HCT116 (cell line): ENCODE measurements around the gene PROCA1. TPM values are rescaled to one million over a fixed set of nuclear protein-coding genes. Genes with fewer than 3 reads are reported as not detected.
"Not testable (repeated sequence)": the region's sequence is repeated elsewhere in the genome, so short reads cannot be mapped to it uniquely, and the experiment has no call there.

ENCODE experiments used
- ATAC-seq: fragments of 200-7000 bp; cut with Tn5 transposase; 2 replicates; pipeline ENCODE4 v1.9.1; 2020; ENCODE audit warnings: mild to moderate bottlenecking, moderate library complexity
- BruUV-seq: library from RNA; stranded (reverse); fragments of 400-500 nt; replicated peaks from 2 replicates; lab custom pipeline; 2021; lab: Mats Ljungman, UMichigan
- CTCF ChIA-PET: fragments of 300-600 bp; sonication (Branson Sonifier 250); formaldehyde crosslinking; loops from one replicate; lab custom pipeline; 2021; ENCODE audit warnings: antibody characterized with exemption; lab: Charles Lee
- POLR2A ChIA-PET: fragments of 300-600, 350-600 bp; sonication (Branson Sonifier 250); formaldehyde crosslinking; loops from one replicate; lab custom pipeline; 2021; ENCODE audit warnings: antibody characterized with exemption; lab: Charles Lee
- RAD21 ChIA-PET, 2 experiments: fragments of 300-600 bp; sonication (Branson Sonifier 250); formaldehyde crosslinking; loops; one replicate each; lab custom pipeline; 2023; ENCODE audit warnings: low total read pairs in 2 of 2; ENCODE audit not compliant: uncharacterized antibody in 2 of 2, unreplicated experiment in 2 of 2, low non-redundant PET in 1 of 2; lab: Charles Lee
- DNase-seq: peaks from one replicate; pipeline ENCODE4 v3.0.0-alpha.2; 2010; ENCODE audit warnings: low read depth, low spot score
- H2AFZ ChIP-seq: fragments of 200-600 bp; shearing (Covaris generic), sonication (generic); 2 replicates; pipeline ENCODE4 v1.6.1; 2017; ENCODE audit warnings: low read depth, mixed run types, mixed read lengths, antibody characterized with exemption, low read length; ENCODE audit not compliant: poor library complexity, severe bottlenecking
- H3K27ac ChIP-seq: 2 replicates; pipeline ENCODE4 v1.5.1; 2012; ENCODE audit warnings: low read depth, low read length
- H3K27me3 ChIP-seq: fragments of 200-600 bp; sonication (generic); 2 replicates; pipeline ENCODE4 v1.6.1; 2016; ENCODE audit warnings: mixed run types, low read length, mixed read lengths; ENCODE audit not compliant: insufficient read depth
- H3K36me3 ChIP-seq, 2 experiments: fragments of 200-500 bp in 1 of 2; fragments of 200-600 bp in 1 of 2; sonication (Bioruptor generic) in 1 of 2; sonication (generic) in 1 of 2; 2 replicates each; pipeline versions ENCODE4 v1.5.1 to v1.6.1; 2014 to 2016; ENCODE audit warnings: low read length in 2 of 2, inconsistent platforms in 1 of 2, mixed read lengths in 1 of 2, mixed run types in 1 of 2; ENCODE audit not compliant: insufficient read depth in 2 of 2, control insufficient read depth in 1 of 2
- H3K4me1 ChIP-seq, 2 experiments: fragments of 200-600 bp in 1 of 2; sonication (generic) in 1 of 2; 2 replicates each; pipeline versions ENCODE4 v1.5.1 to v1.6.1; 2012 to 2017; ENCODE audit warnings: low read length in 2 of 2, inconsistent platforms in 1 of 2, mild to moderate bottlenecking in 1 of 2, mixed read lengths in 1 of 2, mixed run types in 1 of 2, moderate library complexity in 1 of 2; ENCODE audit not compliant: insufficient read depth in 2 of 2, control insufficient read depth in 1 of 2
- H3K4me2 ChIP-seq: fragments of 200-600 bp; sonication (generic); 2 replicates; pipeline ENCODE4 v1.6.1; 2017; ENCODE audit warnings: mixed run types, low read length, mixed read lengths
- H3K4me3 ChIP-seq, 2 experiments: fragments of 200-600 bp in 1 of 2; sonication (generic) in 1 of 2; replicated peaks in 1 of 2; 2 replicates each; pipeline ENCODE4 v1.5.1; 2011 to 2016; ENCODE audit warnings: low read length in 2 of 2, control low read depth in 1 of 2, low read depth in 1 of 2, mild to moderate bottlenecking in 1 of 2, mixed read lengths in 1 of 2, mixed run types in 1 of 2
- H3K79me2 ChIP-seq: fragments of 200-600 bp; sonication (generic); 2 replicates; pipeline ENCODE4 v1.6.1; 2017; ENCODE audit warnings: mild to moderate bottlenecking, mixed run types, low read length, moderate library complexity, mixed read lengths; ENCODE audit not compliant: insufficient read depth
- H3K9ac ChIP-seq: fragments of 200-600 bp; sonication (generic); 2 replicates; pipeline ENCODE4 v1.6.1; 2016; ENCODE audit warnings: low read length, mixed read lengths
- H3K9me2 ChIP-seq: fragments of 200-600 bp; sonication (generic), shearing (Covaris generic); 2 replicates; pipeline ENCODE4 v1.6.1; 2017; ENCODE audit warnings: mixed run types, mild to moderate bottlenecking, moderate library complexity; ENCODE audit not compliant: insufficient read depth
- H3K9me3 ChIP-seq, 2 experiments: fragments of 200-500 bp in 1 of 2; fragments of 200-600 bp in 1 of 2; sonication (Bioruptor generic) in 1 of 2; sonication (generic) in 1 of 2; 2 replicates each; pipeline ENCODE4 v1.6.1; 2014 to 2017; ENCODE audit warnings: low read length in 2 of 2, mixed read lengths in 2 of 2, inconsistent platforms in 1 of 2, low read depth in 1 of 2, mild to moderate bottlenecking in 1 of 2, mixed run types in 1 of 2, moderate library complexity in 1 of 2; ENCODE audit not compliant: control insufficient read depth in 1 of 2, insufficient read depth in 1 of 2
- H4K20me1 ChIP-seq: fragments of 200-600 bp; sonication (generic), shearing (Covaris generic); 2 replicates; pipeline ENCODE4 v1.6.1; 2017; ENCODE audit warnings: mixed run types, mild to moderate bottlenecking, moderate library complexity; ENCODE audit not compliant: insufficient read depth
- ATF3 ChIP-seq: IDR thresholded peaks from 2 replicates; pipeline ENCODE4 v1.6.1; 2012
- CBX3 ChIP-seq: IDR thresholded peaks from 2 replicates; pipeline ENCODE4 v1.6.1; 2012; ENCODE audit warnings: low read depth
- EGR1 ChIP-seq: IDR thresholded peaks from 2 replicates; pipeline ENCODE4 v1.6.1; 2012; ENCODE audit warnings: low read depth
- JUND ChIP-seq: IDR thresholded peaks from 2 replicates; pipeline ENCODE4 v1.6.1; 2012
- MAX ChIP-seq: IDR thresholded peaks from 2 replicates; pipeline ENCODE4 v1.6.1; 2012
- POLR2AphosphoS5 ChIP-seq: IDR thresholded peaks from 2 replicates; pipeline ENCODE4 v1.6.1; 2011; ENCODE audit warnings: mild to moderate bottlenecking, low read depth, low read length, moderate library complexity
- TCF7L2 ChIP-seq: IDR thresholded peaks from 2 replicates; pipeline ENCODE4 v1.7.0; 2011; ENCODE audit warnings: borderline replicate concordance, inconsistent platforms; ENCODE audit not compliant: insufficient read depth, insufficient read length; ENCODE audit errors: extremely low read depth
- ZFX ChIP-seq: fragments of 450-650 bp; IDR thresholded peaks from 2 replicates; pipeline ENCODE4 v1.6.1; 2017
- intact Hi-C: fragments of 100-400 bp; cut with micrococcal nuclease; formaldehyde crosslinking; loops from 2 replicates; pipeline ENCODE4 v1.10.0; 2022
- total RNA-seq: library from RNA; stranded (reverse); gene quantifications from one replicate; pipeline ENCODE4 v1.2.1, GENCODE V29; 2021; ENCODE audit not compliant: unreplicated experiment
- TF ChIP-seq, protein P1 (sequence below): IDR thresholded peaks from 2 replicates; pipeline ENCODE4 v1.6.1; 2012; ENCODE audit warnings: low read depth

Gene PROCA1
- total RNA-seq, 1 experiment from 2014 or later = 0.96 TPM

GRCh38 chr17:28722417-28723158, 10.9 kb upstream of the PROCA1 start:
- no TSS peak for BruUV-seq
- no peak overlapping the region for H2AFZ ChIP-seq
- DNase-seq = no peak
- POLR2A ChIA-PET = interaction anchor here (0.8 kb wide), 1 partner anchor 229 kb away, joined by 4 read pairs; the partner anchor contains the start of gene PHF12
- H3K9me2 ChIP-seq = no peaks in the 10 kb centered on the region
- peaks cover 22 to 43% of the 10 kb centered on the region in 2 experiments; a peak in 3 of 4 replicates for H3K36me3 ChIP-seq
- CTCF ChIA-PET = no interaction called here
- peak overlapping the region; percentile 89 for H3K27ac ChIP-seq
- peaks cover 40 to 78% of the 10 kb centered on the region in 2 experiments for H3K4me1 ChIP-seq
- H3K4me3 ChIP-seq = peak overlapping the region; percentile 2 to 15; a peak in 2 of 4 replicates
- peaks cover 49% of the 10 kb centered on the region for H3K79me2 ChIP-seq
- RAD21 ChIA-PET = no interaction called here
- H3K9ac ChIP-seq = peak overlapping the region; percentile 99
- TF ChIP-seq JUND = no peak
- TF ChIP-seq ZFX = no peak
- no peak for TF ChIP-seq MAX
- TF ChIP-seq EGR1 = no peak
- TF ChIP-seq CBX3 = no peak
- no peak for TF ChIP-seq ATF3
- 0 out of 2 replicates have a peak, but pooled peaks have one; percentile 30 for TF ChIP-seq POLR2AphosphoS5
- no peak for TF ChIP-seq TCF7L2
- TF ChIP-seq, protein P1, sequence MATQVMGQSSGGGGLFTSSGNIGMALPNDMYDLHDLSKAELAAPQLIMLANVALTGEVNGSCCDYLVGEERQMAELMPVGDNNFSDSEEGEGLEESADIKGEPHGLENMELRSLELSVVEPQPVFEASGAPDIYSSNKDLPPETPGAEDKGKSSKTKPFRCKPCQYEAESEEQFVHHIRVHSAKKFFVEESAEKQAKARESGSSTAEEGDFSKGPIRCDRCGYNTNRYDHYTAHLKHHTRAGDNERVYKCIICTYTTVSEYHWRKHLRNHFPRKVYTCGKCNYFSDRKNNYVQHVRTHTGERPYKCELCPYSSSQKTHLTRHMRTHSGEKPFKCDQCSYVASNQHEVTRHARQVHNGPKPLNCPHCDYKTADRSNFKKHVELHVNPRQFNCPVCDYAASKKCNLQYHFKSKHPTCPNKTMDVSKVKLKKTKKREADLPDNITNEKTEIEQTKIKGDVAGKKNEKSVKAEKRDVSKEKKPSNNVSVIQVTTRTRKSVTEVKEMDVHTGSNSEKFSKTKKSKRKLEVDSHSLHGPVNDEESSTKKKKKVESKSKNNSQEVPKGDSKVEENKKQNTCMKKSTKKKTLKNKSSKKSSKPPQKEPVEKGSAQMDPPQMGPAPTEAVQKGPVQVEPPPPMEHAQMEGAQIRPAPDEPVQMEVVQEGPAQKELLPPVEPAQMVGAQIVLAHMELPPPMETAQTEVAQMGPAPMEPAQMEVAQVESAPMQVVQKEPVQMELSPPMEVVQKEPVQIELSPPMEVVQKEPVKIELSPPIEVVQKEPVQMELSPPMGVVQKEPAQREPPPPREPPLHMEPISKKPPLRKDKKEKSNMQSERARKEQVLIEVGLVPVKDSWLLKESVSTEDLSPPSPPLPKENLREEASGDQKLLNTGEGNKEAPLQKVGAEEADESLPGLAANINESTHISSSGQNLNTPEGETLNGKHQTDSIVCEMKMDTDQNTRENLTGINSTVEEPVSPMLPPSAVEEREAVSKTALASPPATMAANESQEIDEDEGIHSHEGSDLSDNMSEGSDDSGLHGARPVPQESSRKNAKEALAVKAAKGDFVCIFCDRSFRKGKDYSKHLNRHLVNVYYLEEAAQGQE = no peak
- H3K27me3 ChIP-seq = no peaks in the 10 kb centered on the region
- H4K20me1 ChIP-seq = peaks cover 15% of the 10 kb centered on the region; the same call in 1 of the 2 replicates
- intact Hi-C loops = no loop called here
- H3K9me3 ChIP-seq = no peaks in the 10 kb centered on the region
- peak overlapping the region; percentile 77 for H3K4me2 ChIP-seq
- no peak for ATAC-seq

DNA sequence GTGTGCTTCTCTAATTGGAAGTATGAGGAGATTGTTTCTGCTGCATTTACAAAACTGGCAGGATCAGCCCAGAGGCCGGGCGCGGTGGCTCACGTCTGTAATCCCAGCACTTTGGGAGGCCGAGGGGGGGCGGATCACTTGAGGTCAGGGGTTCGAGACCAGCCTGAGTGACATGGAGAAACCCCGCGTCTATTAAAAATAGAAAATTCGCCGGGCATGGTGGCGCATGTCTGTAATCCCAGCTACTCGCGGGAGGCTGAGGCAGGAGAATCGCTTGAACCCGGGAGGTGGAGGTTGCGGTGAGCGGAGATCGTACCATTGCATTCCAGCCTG, 9.3 kb upstream of the PROCA1 start:
- H3K9me3 ChIP-seq, intact Hi-C loops, H3K27me3 ChIP-seq, DNase-seq, CTCF ChIA-PET, H2AFZ ChIP-seq, BruUV-seq, H3K9me2 ChIP-seq, RAD21 ChIA-PET, ATAC-seq: not testable (repeated sequence)
- Histone ChIP-seq H3K4me3 (peak overlapping the region; percentile 98 to 99), H3K79me2 (peaks cover 49% of the 10 kb centered on the region), H3K4me2 (peak overlapping the region; percentile 77), H3K9ac (peak overlapping the region; percentile 99), H3K4me1 (peaks cover 36 to 64% of the 10 kb centered on the region in 2 experiments), H3K36me3 (peaks cover 22 to 43% of the 10 kb centered on the region in 2 experiments; a peak in 3 of 4 replicates), H3K27ac (peak overlapping the region; percentile 89), H4K20me1 (peaks cover 15% of the 10 kb centered on the region; the same call in 1 of the 2 replicates)
- POLR2A ChIA-PET = interaction anchor here (1.7 to 2.6 kb wide), 2 partner anchors 10 to 14 kb away, joined by 6 to 42 read pairs; partner anchors contain the start of gene PROCA1
